GM10266 (cell line): Measurements from ENCODE around the gene PKP4.
A peak's percentile ranks its signal among the peaks of the same experiment; 100 is the strongest.
"Not testable (repeated sequence)": the region's sequence is repeated elsewhere in the genome, so short reads cannot be mapped to it uniquely, and the experiment has no call there.

Source experiments
- DNase-seq: peaks from one replicate; pipeline ENCODE4 v3.0.0; 2012; ENCODE audit errors: extremely low spot score
- TF ChIP-seq, protein P1 (sequence below): IDR thresholded peaks from 2 replicates; pipeline ENCODE4 v1.5.1; 2012; ENCODE audit warnings: mild to moderate bottlenecking, low read depth; ENCODE audit not compliant: control insufficient read depth, insufficient read depth; ENCODE audit errors: missing control alignments

The PKP4 gene

DNA sequence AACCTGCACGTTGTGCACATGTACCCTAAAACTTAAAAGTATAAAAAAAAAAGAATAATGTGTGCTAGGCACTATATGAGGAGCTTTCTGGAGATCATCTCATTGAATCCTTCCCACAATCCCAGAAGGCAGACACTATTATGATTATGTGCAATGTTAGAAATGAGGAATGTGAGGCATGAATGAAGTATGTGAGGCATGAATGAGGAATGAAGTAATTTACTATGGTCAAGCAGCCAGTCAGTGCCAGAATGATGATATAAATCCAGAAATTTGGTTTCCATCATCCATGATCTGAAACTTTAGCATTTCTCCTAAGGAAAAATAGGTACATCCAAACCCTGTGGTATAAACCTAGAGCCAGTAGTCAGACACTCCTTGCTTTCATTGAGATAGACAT is 42.2 kb upstream of the PKP4 start:
- no peak for DNase-seq
- TF ChIP-seq, protein P1, sequence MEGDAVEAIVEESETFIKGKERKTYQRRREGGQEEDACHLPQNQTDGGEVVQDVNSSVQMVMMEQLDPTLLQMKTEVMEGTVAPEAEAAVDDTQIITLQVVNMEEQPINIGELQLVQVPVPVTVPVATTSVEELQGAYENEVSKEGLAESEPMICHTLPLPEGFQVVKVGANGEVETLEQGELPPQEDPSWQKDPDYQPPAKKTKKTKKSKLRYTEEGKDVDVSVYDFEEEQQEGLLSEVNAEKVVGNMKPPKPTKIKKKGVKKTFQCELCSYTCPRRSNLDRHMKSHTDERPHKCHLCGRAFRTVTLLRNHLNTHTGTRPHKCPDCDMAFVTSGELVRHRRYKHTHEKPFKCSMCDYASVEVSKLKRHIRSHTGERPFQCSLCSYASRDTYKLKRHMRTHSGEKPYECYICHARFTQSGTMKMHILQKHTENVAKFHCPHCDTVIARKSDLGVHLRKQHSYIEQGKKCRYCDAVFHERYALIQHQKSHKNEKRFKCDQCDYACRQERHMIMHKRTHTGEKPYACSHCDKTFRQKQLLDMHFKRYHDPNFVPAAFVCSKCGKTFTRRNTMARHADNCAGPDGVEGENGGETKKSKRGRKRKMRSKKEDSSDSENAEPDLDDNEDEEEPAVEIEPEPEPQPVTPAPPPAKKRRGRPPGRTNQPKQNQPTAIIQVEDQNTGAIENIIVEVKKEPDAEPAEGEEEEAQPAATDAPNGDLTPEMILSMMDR = no peak

DNA sequence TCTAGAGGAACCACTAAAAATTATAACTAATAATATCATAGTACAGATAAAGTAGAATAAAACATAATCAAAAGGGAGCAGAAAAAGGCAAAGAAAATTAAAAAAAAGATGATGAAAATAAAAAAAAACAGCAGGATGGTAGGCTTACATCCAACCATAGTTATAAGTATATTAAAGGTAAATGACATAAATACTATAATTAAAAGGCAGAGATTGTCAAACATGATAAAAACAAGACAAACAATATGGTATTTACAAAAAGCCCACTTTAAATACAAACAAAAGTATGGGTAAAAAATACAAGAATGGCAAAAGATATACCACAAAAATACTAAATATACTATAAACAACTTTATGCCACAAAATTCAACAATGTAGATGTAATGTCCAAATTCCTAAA is 24.6 kb upstream of the PKP4 start:
- TF ChIP-seq, protein P1 = no peak

DNA sequence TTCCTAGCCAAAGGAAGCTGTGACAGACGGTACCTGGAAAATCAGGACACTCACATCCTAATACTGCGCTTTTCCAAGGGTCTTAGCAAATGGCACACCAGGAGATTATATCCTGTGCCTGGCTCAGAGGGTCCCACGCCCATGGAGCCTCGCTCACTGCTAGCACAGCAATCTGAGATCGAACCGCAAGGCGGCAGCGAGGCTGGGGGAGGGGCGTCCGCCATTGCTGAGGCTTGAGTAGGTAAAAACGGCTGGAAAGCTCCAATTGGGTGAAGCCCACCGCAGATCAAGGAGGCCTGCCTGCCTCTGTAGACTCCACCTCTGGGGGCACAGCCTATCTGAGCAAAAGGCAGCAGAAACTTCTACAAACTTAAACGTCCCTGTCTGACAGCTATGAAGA is 23.0 kb upstream of the PKP4 start:
- DNase-seq = not testable (repeated sequence)

More for the DNA sequence above, 24.6 kb upstream of the PKP4 start:
- no peak for DNase-seq

DNA sequence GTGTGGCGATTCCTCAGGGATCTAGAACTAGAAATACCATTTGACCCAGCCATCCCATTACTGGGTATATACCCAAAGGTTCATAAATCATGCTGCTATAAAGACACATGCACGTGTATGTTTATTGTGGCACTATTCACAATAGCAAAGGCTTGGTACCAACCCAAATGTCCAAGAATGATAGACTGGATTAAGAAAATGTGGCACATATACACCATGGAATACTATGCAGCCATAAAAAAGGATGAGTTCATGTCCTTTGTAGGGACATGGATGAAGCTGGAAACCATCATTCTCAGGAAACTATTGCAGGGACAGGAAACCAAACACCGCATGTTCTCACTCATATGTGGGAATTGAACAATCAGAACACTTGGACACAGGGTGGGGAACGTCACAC is 17.7 kb upstream of the PKP4 start:
- not testable (repeated sequence) for DNase-seq

DNA sequence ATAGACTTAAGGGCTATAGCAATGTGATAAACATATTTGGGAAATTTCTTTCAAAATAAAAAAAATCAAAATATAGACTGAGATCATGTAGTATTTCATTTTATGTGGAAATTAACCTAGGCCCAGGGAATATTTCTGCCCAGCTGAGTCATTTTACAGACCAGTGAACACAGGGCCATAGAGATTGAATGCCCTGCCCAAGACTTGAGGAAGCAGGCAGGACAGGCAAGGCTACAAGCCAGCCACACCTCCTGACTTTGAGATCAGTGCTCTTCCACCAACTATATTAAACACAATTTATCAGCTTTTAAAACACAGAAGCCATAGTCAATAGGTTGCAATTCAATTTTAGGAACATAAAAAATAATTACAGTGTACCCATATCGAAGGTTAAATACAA is 13.1 kb upstream of the PKP4 start:
- TF ChIP-seq, protein P1 = no peak
- DNase-seq = no peak

DNA sequence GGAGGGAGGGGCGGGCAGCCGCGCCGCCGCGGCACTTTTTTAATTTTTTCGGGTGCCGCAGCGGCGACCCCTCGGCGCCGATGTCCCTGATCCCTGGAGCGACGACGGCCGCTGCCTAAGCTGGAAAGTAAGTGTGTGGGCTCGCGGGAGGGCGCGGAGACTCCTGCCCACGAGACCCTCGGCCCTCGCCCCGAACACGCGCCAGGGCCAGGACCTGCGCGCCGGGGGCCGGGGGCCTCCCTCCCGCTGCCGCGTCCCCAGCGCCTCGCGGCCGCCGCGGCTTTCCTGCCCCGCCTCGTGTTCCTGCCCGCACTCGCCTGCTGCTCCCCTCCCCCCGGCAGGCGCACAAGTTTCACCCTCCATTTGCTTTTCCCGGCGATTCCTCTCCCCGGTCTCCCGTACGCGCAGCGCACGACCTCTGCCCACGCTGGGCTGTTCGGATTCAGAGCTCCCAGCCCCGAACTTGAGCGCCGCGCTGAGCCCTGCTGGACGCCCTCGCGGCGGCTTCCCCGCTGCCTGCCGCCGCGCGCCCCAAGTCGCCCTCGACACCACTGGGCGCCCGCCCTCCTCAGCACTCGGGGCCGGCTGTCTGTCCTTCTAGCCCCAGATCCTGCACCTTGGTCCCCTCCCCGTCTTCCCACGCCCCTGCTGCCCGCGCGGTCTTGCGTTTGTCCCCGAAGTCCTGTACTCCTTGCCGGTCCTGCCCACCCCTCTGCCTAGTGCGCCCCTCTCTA is 507 bp downstream of the PKP4 start:
- DNase-seq = peak; percentile 68
- TF ChIP-seq, protein P1 = no peak

DNA sequence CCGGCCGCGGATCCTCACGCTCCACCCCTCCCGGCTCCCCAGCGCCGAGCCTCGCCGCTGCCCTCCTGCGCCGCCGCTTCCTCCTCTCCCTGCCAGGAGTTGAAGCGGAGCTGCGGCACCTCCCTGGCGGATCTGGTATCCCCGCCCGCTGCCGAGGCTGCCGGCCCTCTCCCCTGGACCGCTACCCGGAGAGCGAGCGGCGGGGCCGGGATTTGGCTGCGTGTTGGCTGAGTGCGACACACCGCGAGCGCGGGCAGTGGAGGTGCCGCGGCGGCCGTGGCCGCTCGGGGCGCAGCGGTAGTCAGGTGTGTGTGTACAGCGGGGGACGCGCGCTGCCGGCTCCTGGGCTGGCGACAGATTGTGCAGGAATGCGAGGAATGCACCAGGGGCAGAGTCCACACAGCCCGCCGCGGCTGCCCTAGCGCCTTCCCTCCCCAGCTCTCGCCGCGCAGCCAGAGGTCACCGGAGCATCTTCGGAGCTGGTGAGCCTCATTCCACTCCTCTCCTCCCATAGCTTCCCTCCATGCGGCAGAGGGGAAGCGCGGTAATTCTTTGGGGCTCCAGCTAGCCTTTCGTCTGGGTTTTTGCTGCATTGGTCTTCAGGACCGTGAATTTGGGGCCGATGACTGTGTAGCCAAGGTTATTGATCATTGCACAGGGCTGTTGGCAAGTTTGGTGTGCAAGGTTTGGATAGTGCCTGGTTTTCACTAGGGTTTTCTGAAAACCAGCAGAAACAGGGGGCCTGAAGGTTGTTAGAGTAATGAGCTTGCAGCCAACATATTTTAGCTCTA is 1.3 kb downstream of the PKP4 start:
- DNase-seq = peak; percentile 57

DNA sequence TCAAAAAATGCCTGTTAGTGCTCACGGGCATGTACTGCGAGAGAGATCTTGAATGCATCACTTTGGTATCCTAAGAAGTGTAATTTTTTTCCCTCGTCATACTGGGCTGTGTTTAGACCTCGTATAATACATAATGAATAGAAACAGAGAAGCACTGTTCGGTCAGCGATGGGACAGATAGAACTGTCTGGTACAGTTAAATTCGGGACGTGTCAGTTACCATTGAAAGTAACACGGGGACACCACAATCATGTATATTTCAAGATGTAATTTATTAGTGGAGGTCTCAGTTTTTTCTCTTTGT is 1.8 kb downstream of the PKP4 start:
- TF ChIP-seq, protein P1 = no peak
- no peak for DNase-seq

More for the DNA sequence above, 1.3 kb downstream of the PKP4 start:
- TF ChIP-seq, protein P1 = peak; percentile 48
